Measurements from ENCODE around the gene GUCY1A1. TPM values are rescaled to one million over a fixed set of nuclear protein-coding genes. Genes with fewer than 3 reads are reported as not detected.

The GUCY1A1 gene
- total and polyA plus RNA-seq, 2 of the 4 experiments (the other 2 are of a cell fraction) = 0.19 to 0.54 TPM

DNA sequence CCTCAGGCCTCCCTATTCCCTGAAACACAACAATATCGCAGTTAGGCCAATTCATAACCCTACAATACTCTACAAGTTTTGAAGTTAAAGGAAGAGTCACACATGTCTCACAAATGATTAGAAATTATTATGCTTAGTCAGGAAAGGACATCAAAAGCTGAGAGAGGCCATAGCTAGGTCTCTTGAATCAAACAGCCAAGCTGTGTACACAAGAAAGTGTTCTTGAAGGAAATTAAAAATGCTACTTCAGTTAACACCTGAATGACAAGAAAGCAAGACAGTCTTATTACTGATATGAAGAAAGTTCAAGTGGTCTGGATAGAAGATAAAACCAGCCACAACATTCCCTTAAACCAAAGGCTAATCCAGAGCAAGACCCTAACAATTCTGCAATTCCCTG, 23.6 kb upstream of the GUCY1A1 start:
- H2AK9ac ChIP-seq (replicated peaks; ENCODE audit: low read depth, low read length, poor library complexity) = no peak overlapping the region
- no peak overlapping the region for H3K23ac ChIP-seq (ENCODE audit: low read depth, low read length)
- POLR2A ChIA-PET (ENCODE audit: unreplicated experiment) = no interaction called here
- H3K4me2 ChIP-seq (ENCODE audit: low read depth, low read length) = no peak overlapping the region
- H3K27ac ChIP-seq (ENCODE audit: insufficient read depth, low read length) = no peak overlapping the region
- TF ChIP-seq RAD21 (IDR thresholded peaks at IDR 0.05; ENCODE audit: low read length) = no peak
- TF ChIP-seq, protein P1, sequence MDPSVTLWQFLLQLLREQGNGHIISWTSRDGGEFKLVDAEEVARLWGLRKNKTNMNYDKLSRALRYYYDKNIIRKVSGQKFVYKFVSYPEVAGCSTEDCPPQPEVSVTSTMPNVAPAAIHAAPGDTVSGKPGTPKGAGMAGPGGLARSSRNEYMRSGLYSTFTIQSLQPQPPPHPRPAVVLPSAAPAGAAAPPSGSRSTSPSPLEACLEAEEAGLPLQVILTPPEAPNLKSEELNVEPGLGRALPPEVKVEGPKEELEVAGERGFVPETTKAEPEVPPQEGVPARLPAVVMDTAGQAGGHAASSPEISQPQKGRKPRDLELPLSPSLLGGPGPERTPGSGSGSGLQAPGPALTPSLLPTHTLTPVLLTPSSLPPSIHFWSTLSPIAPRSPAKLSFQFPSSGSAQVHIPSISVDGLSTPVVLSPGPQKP (IDR thresholded peaks at IDR 0.05; ENCODE audit: borderline replicate concordance, low read depth, low read length) = no peak
- no peak for TF ChIP-seq NFE2L2 (IDR thresholded peaks at IDR 0.05; ENCODE audit: low read depth, low read length)
- TF ChIP-seq FOS (IDR thresholded peaks at IDR 0.05; ENCODE audit: low read depth, low read length) = no peak
- no peak for TF ChIP-seq CEBPB (IDR thresholded peaks at IDR 0.05; ENCODE audit: low read depth, low read length)
- TF ChIP-seq POLR2A (IDR thresholded peaks at IDR 0.05; ENCODE audit: low read depth, low read length) = no peak
- TF ChIP-seq SMC3 (IDR thresholded peaks at IDR 0.05; ENCODE audit: low read depth, low read length) = no peak
- TF ChIP-seq, protein P2, sequence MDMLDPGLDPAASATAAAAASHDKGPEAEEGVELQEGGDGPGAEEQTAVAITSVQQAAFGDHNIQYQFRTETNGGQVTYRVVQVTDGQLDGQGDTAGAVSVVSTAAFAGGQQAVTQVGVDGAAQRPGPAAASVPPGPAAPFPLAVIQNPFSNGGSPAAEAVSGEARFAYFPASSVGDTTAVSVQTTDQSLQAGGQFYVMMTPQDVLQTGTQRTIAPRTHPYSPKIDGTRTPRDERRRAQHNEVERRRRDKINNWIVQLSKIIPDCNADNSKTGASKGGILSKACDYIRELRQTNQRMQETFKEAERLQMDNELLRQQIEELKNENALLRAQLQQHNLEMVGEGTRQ (IDR thresholded peaks at IDR 0.05; ENCODE audit: low read depth, low read length) = no peak
- no peak for TF ChIP-seq CHD1 (IDR thresholded peaks at IDR 0.05; ENCODE audit: low read depth, low read length)
- no peak for TF ChIP-seq RFX5 (IDR thresholded peaks at IDR 0.05; ENCODE audit: low read depth, low read length)
- TF ChIP-seq, protein P3, sequence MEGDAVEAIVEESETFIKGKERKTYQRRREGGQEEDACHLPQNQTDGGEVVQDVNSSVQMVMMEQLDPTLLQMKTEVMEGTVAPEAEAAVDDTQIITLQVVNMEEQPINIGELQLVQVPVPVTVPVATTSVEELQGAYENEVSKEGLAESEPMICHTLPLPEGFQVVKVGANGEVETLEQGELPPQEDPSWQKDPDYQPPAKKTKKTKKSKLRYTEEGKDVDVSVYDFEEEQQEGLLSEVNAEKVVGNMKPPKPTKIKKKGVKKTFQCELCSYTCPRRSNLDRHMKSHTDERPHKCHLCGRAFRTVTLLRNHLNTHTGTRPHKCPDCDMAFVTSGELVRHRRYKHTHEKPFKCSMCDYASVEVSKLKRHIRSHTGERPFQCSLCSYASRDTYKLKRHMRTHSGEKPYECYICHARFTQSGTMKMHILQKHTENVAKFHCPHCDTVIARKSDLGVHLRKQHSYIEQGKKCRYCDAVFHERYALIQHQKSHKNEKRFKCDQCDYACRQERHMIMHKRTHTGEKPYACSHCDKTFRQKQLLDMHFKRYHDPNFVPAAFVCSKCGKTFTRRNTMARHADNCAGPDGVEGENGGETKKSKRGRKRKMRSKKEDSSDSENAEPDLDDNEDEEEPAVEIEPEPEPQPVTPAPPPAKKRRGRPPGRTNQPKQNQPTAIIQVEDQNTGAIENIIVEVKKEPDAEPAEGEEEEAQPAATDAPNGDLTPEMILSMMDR (conservative IDR thresholded peaks at IDR 0.05; ENCODE audit: low read depth, low read length) = no peak
- TF ChIP-seq MAFK (IDR thresholded peaks at IDR 0.05; ENCODE audit: low read depth, low read length) = no peak
- TF ChIP-seq RCOR1 (IDR thresholded peaks at IDR 0.05; ENCODE audit: insufficient replicate concordance, low read length) = no peak
- in situ Hi-C loops (cut with MboI; ENCODE audit: low sequenced_read_pairs) (no loop called here), dilution Hi-C loops (cut with HindIII; ENCODE audit: low sequenced_read_pairs, unreplicated experiment) (no loop called here), intact Hi-C loops (cut with micrococcal nuclease) (no loop called here)
- no peak overlapping the region for H2AK5ac ChIP-seq (ENCODE audit: low read depth, low read length)
- H4K20me1 ChIP-seq (ENCODE audit: insufficient read depth, low read length) = no peaks in the 10 kb centered on the region
- H2BK5ac ChIP-seq (ENCODE audit: low read depth, low read length, poor library complexity, severe bottlenecking) = no peak overlapping the region
- no peak overlapping the region for H2BK15ac ChIP-seq (ENCODE audit: low read depth, low read length)
- H2BK120ac ChIP-seq (ENCODE audit: low read depth, low read length) = no peak overlapping the region
- H3K9ac ChIP-seq (ENCODE audit: low read depth, low read length) = no peak overlapping the region
- CTCF ChIA-PET = no interaction called here
- ATAC-seq (ENCODE audit: low read depth) (no peak), DNase-seq (no peak)
- no peak overlapping the region for H3K18ac ChIP-seq (ENCODE audit: low read depth, low read length)
- no peaks in the 10 kb centered on the region for H3K79me1 ChIP-seq (ENCODE audit: low read depth in 1 of 2, low read length in 2 of 2)
- no peak overlapping the region for H3K14ac ChIP-seq (replicated peaks; ENCODE audit: low read depth, low read length)
- no peak overlapping the region for H3K4me3 ChIP-seq (ENCODE audit: insufficient read depth, low read depth, low read length)
- no TSS peak for BruUV-seq (replicated peaks)
- H4K91ac ChIP-seq (ENCODE audit: insufficient read depth, low read depth, low read length) = no peak overlapping the region
- no peak overlapping the region for H4K8ac ChIP-seq (ENCODE audit: low read depth in 2 of 2, low read length in 2 of 2)
- no peak overlapping the region for H3K4ac ChIP-seq (ENCODE audit: low read depth, low read length)
- H3K56ac ChIP-seq (ENCODE audit: extremely low read depth, insufficient read depth, low read length) = no peak overlapping the region
- H2BK20ac ChIP-seq (ENCODE audit: low read depth, low read length) = no peak overlapping the region
- no peaks in the 10 kb centered on the region for H3K4me1 ChIP-seq (ENCODE audit: control insufficient read depth, insufficient read depth, low read length)
- H3K9me3 ChIP-seq (ENCODE audit: control insufficient read depth, insufficient read depth, low read length) = no peaks in the 10 kb centered on the region
- no peak overlapping the region for H4K5ac ChIP-seq (ENCODE audit: low read depth, low read length)
- WGBS, 2 experiments (ENCODE audit: extremely low coverage in 2 of 2, insufficient read length in 1 of 2) = no CpG with 5 or more reads among the region's 1 CpG
- H3K27me3 ChIP-seq (ENCODE audit: control insufficient read depth, insufficient read depth, low read length) = no peaks in the 10 kb centered on the region
- H3K36me3 ChIP-seq (ENCODE audit: control insufficient read depth, insufficient read depth, low read length) = no peaks in the 10 kb centered on the region
- H2AFZ ChIP-seq (replicated peaks; ENCODE audit: low read length, poor library complexity) = no peak overlapping the region
- H3K9me1 ChIP-seq (ENCODE audit: insufficient read depth, low read length) = no peaks in the 10 kb centered on the region
